HEK293 (cell line): Measurements from ENCODE around the gene ELOVL7.
"Not testable (repeated sequence)": the region's sequence is repeated elsewhere in the genome, so short reads cannot be mapped to it uniquely, and the experiment has no call there.

Experiments used
- CTCF ChIA-PET: fragments of 350-600 bp; formaldehyde crosslinking; extraction: SDS; loops from one replicate; lab custom pipeline; 2021; ENCODE audit warnings: antibody characterized with exemption; lab: Yijun Ruan, JAX
- POLR2A ChIA-PET: fragments of 300-600 bp; formaldehyde crosslinking; extraction: SDS; loops from one replicate; lab custom pipeline; 2020; ENCODE audit warnings: antibody characterized with exemption, inconsistent platforms; lab: Yijun Ruan, JAX
- H3K27ac ChIP-seq: fragments of 200-500 bp; sonication (Bioruptor generic); 2 replicates; pipeline ENCODE4 v1.5.1; 2014; ENCODE audit warnings: low read depth, low read length, control low read depth, inconsistent platforms; ENCODE audit errors: extremely low read depth
- H3K36me3 ChIP-seq, 2 experiments: fragments of 200-500 bp in 1 of 2; sonication (Bioruptor generic) in 1 of 2; 1 replicate in 1 of 2; 2 replicates in 1 of 2; pipeline ENCODE4 v1.5.1; 2014 to 2017; ENCODE audit warnings: inconsistent platforms in 2 of 2, low read length in 2 of 2; ENCODE audit not compliant: control insufficient read depth in 2 of 2, insufficient read depth in 1 of 2
- H3K4me1 ChIP-seq: fragments of 200-500 bp; sonication (Bioruptor generic); 2 replicates; pipeline ENCODE4 v1.5.1; 2014; ENCODE audit warnings: mild to moderate bottlenecking, low read length, inconsistent platforms; ENCODE audit not compliant: control insufficient read depth, insufficient read depth
- H3K4me3 ChIP-seq: 2 replicates; pipeline ENCODE4 v1.5.1; 2011; ENCODE audit warnings: low read depth, mild to moderate bottlenecking, control low read depth, low read length, moderate library complexity
- H3K9me3 ChIP-seq: fragments of 200-500 bp; sonication (Bioruptor generic); 2 replicates; pipeline ENCODE4 v1.5.1; 2014; ENCODE audit warnings: low read depth, low read length, inconsistent platforms; ENCODE audit not compliant: control insufficient read depth, insufficient read depth
- BCL11A ChIP-seq: fragments of 450-650 bp; formaldehyde crosslinking; IDR thresholded peaks from 2 replicates; pipeline ENCODE4 v1.5.1; 2016; ENCODE audit warnings: low read depth, missing biosample characterization, missing genetic modification characterization
- BCL11B ChIP-seq: fragments of 450-650 bp; formaldehyde crosslinking; IDR thresholded peaks from 2 replicates; pipeline ENCODE4 v1.5.1; 2016; ENCODE audit warnings: low read depth, missing biosample characterization, missing genetic modification characterization
- KLF8 ChIP-seq: fragments of 450-650 bp; formaldehyde crosslinking; IDR thresholded peaks from 2 replicates; pipeline ENCODE4 v1.5.1; 2016; ENCODE audit warnings: missing biosample characterization, missing genetic modification characterization
- MYNN ChIP-seq: fragments of 450-650 bp; formaldehyde crosslinking; IDR thresholded peaks from 2 replicates; pipeline ENCODE4 v1.5.1; 2016; ENCODE audit warnings: missing biosample characterization, missing genetic modification characterization, borderline replicate concordance
- REST ChIP-seq: fragments of 450-650 bp; formaldehyde crosslinking; IDR thresholded peaks from 2 replicates; pipeline ENCODE4 v1.5.1; 2016; ENCODE audit warnings: missing biosample characterization, missing genetic modification characterization
- YY1 ChIP-seq: fragments of 450-650 bp; formaldehyde crosslinking; IDR thresholded peaks from 2 replicates; pipeline ENCODE4 v1.5.1; 2018; ENCODE audit warnings: missing biosample characterization, missing genetic modification characterization
- ZBTB21 ChIP-seq: fragments of 450-650 bp; formaldehyde crosslinking; IDR thresholded peaks from 2 replicates; pipeline ENCODE4 v1.5.1; 2017; ENCODE audit warnings: missing biosample characterization, missing genetic modification characterization
- ZBTB44 ChIP-seq: fragments of 450-650 bp; IDR thresholded peaks from 2 replicates; pipeline ENCODE4 v1.5.1; 2018; ENCODE audit warnings: missing biosample characterization, mild to moderate bottlenecking, missing genetic modification characterization
- ZBTB6 ChIP-seq: fragments of 450-650 bp; formaldehyde crosslinking; IDR thresholded peaks from 2 replicates; pipeline ENCODE4 v1.5.1; 2017; ENCODE audit warnings: missing biosample characterization, missing genetic modification characterization
- ZFHX2 ChIP-seq: fragments of 450-650 bp; formaldehyde crosslinking; conservative IDR thresholded peaks from 2 replicates; pipeline ENCODE4 v1.5.1; 2016; ENCODE audit warnings: missing biosample characterization, missing genetic modification characterization
- ZFP41 ChIP-seq: fragments of 450-650 bp; formaldehyde crosslinking; IDR thresholded peaks from 2 replicates; pipeline ENCODE4 v1.5.1; 2016; ENCODE audit warnings: missing biosample characterization, missing genetic modification characterization, borderline replicate concordance
- ZNF112 ChIP-seq: fragments of 450-650 bp; formaldehyde crosslinking; IDR thresholded peaks from 2 replicates; pipeline ENCODE4 v1.5.0; 2017; ENCODE audit warnings: missing biosample characterization, missing genetic modification characterization
- ZNF23 ChIP-seq: fragments of 450-650 bp; formaldehyde crosslinking; IDR thresholded peaks from 2 replicates; pipeline ENCODE4 v1.5.1; 2016; ENCODE audit warnings: missing biosample characterization, missing genetic modification characterization, borderline replicate concordance
- ZNF37A ChIP-seq: fragments of 450-650 bp; IDR thresholded peaks from 2 replicates; pipeline ENCODE4 v1.5.1; 2018; ENCODE audit warnings: missing biosample characterization, missing genetic modification characterization
- ZNF394 ChIP-seq: fragments of 450-650 bp; formaldehyde crosslinking; IDR thresholded peaks from 2 replicates; pipeline ENCODE4 v1.5.1; 2016; ENCODE audit warnings: missing biosample characterization, missing genetic modification characterization, mild to moderate bottlenecking, moderate library complexity, borderline replicate concordance
- ZNF449 ChIP-seq: fragments of 450-650 bp; formaldehyde crosslinking; IDR thresholded peaks from 2 replicates; pipeline ENCODE4 v1.5.1; 2017; ENCODE audit warnings: missing biosample characterization, mild to moderate bottlenecking, missing genetic modification characterization, moderate library complexity
- ZNF510 ChIP-seq: fragments of 450-650 bp; formaldehyde crosslinking; IDR thresholded peaks from 2 replicates; pipeline ENCODE4 v1.5.1; 2018; ENCODE audit warnings: mild to moderate bottlenecking, missing genetic modification characterization, missing biosample characterization; ENCODE audit not compliant: insufficient replicate concordance
- ZNF544 ChIP-seq: fragments of 450-650 bp; formaldehyde crosslinking; IDR thresholded peaks from 2 replicates; pipeline ENCODE4 v1.5.0; 2017; ENCODE audit warnings: missing biosample characterization, missing genetic modification characterization
- ZNF548 ChIP-seq: fragments of 450-650 bp; formaldehyde crosslinking; IDR thresholded peaks from 2 replicates; pipeline ENCODE4 v1.5.1; 2016; ENCODE audit warnings: missing biosample characterization, missing genetic modification characterization
- ZNF658 ChIP-seq: fragments of 450-650 bp; formaldehyde crosslinking; IDR thresholded peaks from 2 replicates; pipeline ENCODE4; 2016; ENCODE audit warnings: missing biosample characterization, missing genetic modification characterization
- ZNF701 ChIP-seq: fragments of 450-650 bp; formaldehyde crosslinking; IDR thresholded peaks from 2 replicates; pipeline ENCODE4 v1.5.1; 2016; ENCODE audit warnings: missing biosample characterization, missing genetic modification characterization

The ELOVL7 gene

GRCh38 chr5:60738933-60739332 is 105.1 kb downstream of the ELOVL7 start (continued):
- no peak for TF ChIP-seq REST (tag by site-specific recombination)
- TF ChIP-seq ZNF112 (tag by site-specific recombination) = no peak
- no peak for TF ChIP-seq BCL11B (tag by site-specific recombination)
- no peak for TF ChIP-seq ZNF548 (tag by site-specific recombination)
- TF ChIP-seq MYNN (tag by site-specific recombination) = no peak
- TF ChIP-seq ZBTB21 (tag by site-specific recombination) = no peak
- TF ChIP-seq ZNF37A = no peak
- TF ChIP-seq KLF8 = no peak

GRCh38 chr5:60738461-60738860 is 105.6 kb downstream of the ELOVL7 start:
- TF ChIP-seq ZNF544 = no peak
- TF ChIP-seq ZBTB44 = no peak
- no peak for TF ChIP-seq BCL11A (tag by site-specific recombination)
- no peak for TF ChIP-seq ZNF701 (tag by site-specific recombination)
- no peak for TF ChIP-seq ZBTB6
- TF ChIP-seq ZNF23 = no peak
- no peaks in the 10 kb centered on the region for H3K4me1 ChIP-seq
- H3K9me3 ChIP-seq = no peaks in the 10 kb centered on the region
- ChIA-PET CTCF (interaction anchor here (0.6 kb wide), 1 partner anchor 1824 kb away, joined by 3 read pairs; no protein-coding TSS in a partner anchor), POLR2A (no interaction called here)
- H3K36me3 ChIP-seq = no peaks in the 10 kb centered on the region
- no peak overlapping the region for H3K4me3 ChIP-seq
- H3K27ac ChIP-seq = no peak overlapping the region

- H3K4me3 ChIP-seq, H3K27ac ChIP-seq, POLR2A ChIA-PET, CTCF ChIA-PET, H3K4me1 ChIP-seq, H3K36me3 ChIP-seq, H3K9me3 ChIP-seq: not testable (repeated sequence)
Observed at GRCh38 chr5:60730858-60731257, 113.2 kb downstream of the ELOVL7 start.

GRCh38 chr5:60727033-60727679 is 116.9 kb downstream of the ELOVL7 start:
- Histone ChIP-seq H3K9me3 (no peaks in the 10 kb centered on the region), H3K4me3 (no peak overlapping the region), H3K27ac (no peak overlapping the region), H3K36me3 (no peaks in the 10 kb centered on the region), H3K4me1 (no peaks in the 10 kb centered on the region)
- CTCF ChIA-PET = interaction anchor here (0.7 kb wide), 1 partner anchor 669 kb away, joined by 3 read pairs; no protein-coding TSS in a partner anchor
- POLR2A ChIA-PET = no interaction called here
- no peak for TF ChIP-seq ZFP41 (tag by site-specific recombination)
- 0 out of 2 replicates have a peak, but pooled peaks have one; percentile 29 for TF ChIP-seq ZNF449 (tag by site-specific recombination)
- no peak for TF ChIP-seq YY1 (tag by site-specific recombination)
- no peak for TF ChIP-seq ZNF394
- no peak for TF ChIP-seq ZFHX2 (tag by site-specific recombination)
- no peak for TF ChIP-seq ZNF658
- no peak for TF ChIP-seq ZNF510 (tag by site-specific recombination)
- no peak for TF ChIP-seq MYNN (tag by site-specific recombination)
